ENCODE measurements around the gene PDGFC.

DNA sequence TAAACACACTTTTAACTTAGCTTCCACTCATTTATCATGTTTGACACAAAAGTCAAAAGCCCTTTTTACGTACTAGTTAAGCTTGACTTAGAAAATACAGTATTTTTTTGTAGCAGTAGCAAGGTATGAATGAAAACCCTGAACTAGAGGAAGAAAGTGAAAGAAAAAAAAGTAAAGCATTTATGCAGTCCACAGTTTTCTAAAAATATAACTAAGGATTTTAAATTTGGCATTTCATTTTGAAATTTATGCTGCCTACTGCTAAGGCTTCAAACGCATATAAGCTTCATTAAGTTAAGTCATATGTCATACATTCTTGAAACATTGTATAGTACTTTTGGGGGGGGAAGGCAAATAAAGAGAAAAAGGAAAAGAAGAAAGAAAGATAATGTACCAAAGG is 201.5 kb downstream of the PDGFC start:
- no peak for TF ChIP-seq SP1 (IDR thresholded peaks at IDR 0.05; ENCODE audit: low read depth)
- TF ChIP-seq, protein P1, sequence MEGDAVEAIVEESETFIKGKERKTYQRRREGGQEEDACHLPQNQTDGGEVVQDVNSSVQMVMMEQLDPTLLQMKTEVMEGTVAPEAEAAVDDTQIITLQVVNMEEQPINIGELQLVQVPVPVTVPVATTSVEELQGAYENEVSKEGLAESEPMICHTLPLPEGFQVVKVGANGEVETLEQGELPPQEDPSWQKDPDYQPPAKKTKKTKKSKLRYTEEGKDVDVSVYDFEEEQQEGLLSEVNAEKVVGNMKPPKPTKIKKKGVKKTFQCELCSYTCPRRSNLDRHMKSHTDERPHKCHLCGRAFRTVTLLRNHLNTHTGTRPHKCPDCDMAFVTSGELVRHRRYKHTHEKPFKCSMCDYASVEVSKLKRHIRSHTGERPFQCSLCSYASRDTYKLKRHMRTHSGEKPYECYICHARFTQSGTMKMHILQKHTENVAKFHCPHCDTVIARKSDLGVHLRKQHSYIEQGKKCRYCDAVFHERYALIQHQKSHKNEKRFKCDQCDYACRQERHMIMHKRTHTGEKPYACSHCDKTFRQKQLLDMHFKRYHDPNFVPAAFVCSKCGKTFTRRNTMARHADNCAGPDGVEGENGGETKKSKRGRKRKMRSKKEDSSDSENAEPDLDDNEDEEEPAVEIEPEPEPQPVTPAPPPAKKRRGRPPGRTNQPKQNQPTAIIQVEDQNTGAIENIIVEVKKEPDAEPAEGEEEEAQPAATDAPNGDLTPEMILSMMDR (IDR thresholded peaks at IDR 0.05 in 2 of 3, conservative IDR thresholded peaks at IDR 0.05 in 1 of 3; ENCODE audit: borderline replicate concordance in 1 of 3, insufficient read depth in 1 of 3, low read depth in 2 of 3, low read length in 2 of 3) = no peak
- no peak for TF ChIP-seq CEBPB (IDR thresholded peaks at IDR 0.05; ENCODE audit: low read depth)
- TF ChIP-seq YY1 (IDR thresholded peaks at IDR 0.05; ENCODE audit: extremely low read depth, insufficient replicate concordance, low read depth, low read length) = no peak
- no peak for TF ChIP-seq ELF1 (IDR thresholded peaks at IDR 0.05; ENCODE audit: borderline replicate concordance, low read depth)
- TF ChIP-seq RAD21 (IDR thresholded peaks at IDR 0.05; ENCODE audit: low read depth) = no peak
- TF ChIP-seq POLR2A (IDR thresholded peaks at IDR 0.05; ENCODE audit: borderline replicate concordance, extremely low read depth, insufficient read depth, insufficient read length) = no peak
- no peak for TF ChIP-seq TCF7L2 (IDR thresholded peaks at IDR 0.05; ENCODE audit: borderline replicate concordance, extremely low read depth, insufficient read depth, insufficient read length)
- TF ChIP-seq, protein P2, sequence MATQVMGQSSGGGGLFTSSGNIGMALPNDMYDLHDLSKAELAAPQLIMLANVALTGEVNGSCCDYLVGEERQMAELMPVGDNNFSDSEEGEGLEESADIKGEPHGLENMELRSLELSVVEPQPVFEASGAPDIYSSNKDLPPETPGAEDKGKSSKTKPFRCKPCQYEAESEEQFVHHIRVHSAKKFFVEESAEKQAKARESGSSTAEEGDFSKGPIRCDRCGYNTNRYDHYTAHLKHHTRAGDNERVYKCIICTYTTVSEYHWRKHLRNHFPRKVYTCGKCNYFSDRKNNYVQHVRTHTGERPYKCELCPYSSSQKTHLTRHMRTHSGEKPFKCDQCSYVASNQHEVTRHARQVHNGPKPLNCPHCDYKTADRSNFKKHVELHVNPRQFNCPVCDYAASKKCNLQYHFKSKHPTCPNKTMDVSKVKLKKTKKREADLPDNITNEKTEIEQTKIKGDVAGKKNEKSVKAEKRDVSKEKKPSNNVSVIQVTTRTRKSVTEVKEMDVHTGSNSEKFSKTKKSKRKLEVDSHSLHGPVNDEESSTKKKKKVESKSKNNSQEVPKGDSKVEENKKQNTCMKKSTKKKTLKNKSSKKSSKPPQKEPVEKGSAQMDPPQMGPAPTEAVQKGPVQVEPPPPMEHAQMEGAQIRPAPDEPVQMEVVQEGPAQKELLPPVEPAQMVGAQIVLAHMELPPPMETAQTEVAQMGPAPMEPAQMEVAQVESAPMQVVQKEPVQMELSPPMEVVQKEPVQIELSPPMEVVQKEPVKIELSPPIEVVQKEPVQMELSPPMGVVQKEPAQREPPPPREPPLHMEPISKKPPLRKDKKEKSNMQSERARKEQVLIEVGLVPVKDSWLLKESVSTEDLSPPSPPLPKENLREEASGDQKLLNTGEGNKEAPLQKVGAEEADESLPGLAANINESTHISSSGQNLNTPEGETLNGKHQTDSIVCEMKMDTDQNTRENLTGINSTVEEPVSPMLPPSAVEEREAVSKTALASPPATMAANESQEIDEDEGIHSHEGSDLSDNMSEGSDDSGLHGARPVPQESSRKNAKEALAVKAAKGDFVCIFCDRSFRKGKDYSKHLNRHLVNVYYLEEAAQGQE (IDR thresholded peaks at IDR 0.05; ENCODE audit: low read depth) = no peak
- TF ChIP-seq FOSL1 (IDR thresholded peaks at IDR 0.05; ENCODE audit: low read depth) = no peak
- TF ChIP-seq, protein P3, sequence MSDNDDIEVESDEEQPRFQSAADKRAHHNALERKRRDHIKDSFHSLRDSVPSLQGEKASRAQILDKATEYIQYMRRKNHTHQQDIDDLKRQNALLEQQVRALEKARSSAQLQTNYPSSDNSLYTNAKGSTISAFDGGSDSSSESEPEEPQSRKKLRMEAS (IDR thresholded peaks at IDR 0.05) = no peak
- TF ChIP-seq ZNF274 (IDR thresholded peaks at IDR 0.05; ENCODE audit: low read depth, low read length) = no peak
- TF ChIP-seq EZH2phosphoT487 (IDR thresholded peaks at IDR 0.05; ENCODE audit: borderline replicate concordance) = no peak
